Measurements from ENCODE around the gene TARS3.

The TARS3 gene

DNA sequence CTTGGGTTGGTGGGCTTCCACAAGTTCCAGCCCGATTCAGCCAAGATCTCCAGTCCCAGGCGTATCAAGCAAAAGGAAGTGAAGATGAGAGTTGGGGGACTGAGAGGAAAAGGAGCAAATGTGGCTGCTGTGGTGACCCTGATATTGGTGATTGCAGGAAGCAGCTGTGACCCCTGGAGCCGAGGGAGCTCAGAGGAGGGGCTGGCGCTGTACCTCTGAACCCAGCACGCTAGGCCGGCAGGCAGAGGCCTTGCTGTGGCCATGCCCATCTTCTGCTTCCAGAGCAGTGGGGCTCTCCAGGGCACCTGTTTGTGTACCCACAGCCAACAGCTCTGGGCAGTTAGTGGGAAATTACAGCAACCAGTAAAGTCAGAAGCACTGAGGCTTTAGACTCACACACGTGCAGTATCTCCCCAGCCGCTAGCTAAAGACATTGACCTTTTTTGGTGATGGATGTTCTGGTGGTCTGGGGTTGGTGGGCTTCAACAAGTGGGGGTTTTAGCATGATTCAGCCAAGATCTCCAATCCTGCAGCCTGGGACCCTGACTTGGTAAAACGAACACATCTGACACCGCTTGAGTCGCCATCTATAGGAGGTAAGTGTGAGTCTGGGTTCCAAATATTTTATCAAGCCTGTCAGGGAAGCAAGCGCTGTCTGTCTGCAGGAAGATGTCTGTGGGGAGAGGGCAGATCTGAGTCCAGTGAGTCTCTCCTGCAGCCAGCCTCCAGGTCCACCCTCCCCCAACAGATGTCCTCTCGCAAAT lies 105.2 kb downstream of the TARS3 start:
- H3K9me3 ChIP-seq (replicated peaks in 1 of 2; ENCODE audit: control insufficient read depth in 2 of 2, insufficient read depth in 1 of 2, low read depth in 1 of 2, low read length in 2 of 2) = peaks cover 2 to 12% of the 10 kb centered on the region in 2 donors
- DNase-seq (ENCODE audit: low spot score) = no peak
- peaks cover 13 to 24% of the 10 kb centered on the region in 2 donors for H3K4me1 ChIP-seq (ENCODE audit: control insufficient read depth in 2 of 2, insufficient read depth in 1 of 2, low read depth in 1 of 2, low read length in 2 of 2)
- H2BK12ac ChIP-seq (ENCODE audit: low read length) = peak overlapping the region; percentile 79
- no peak overlapping the region for H3K27ac ChIP-seq (replicated peaks; ENCODE audit: low read length)
- peak overlapping the region; percentile 65 for H3K18ac ChIP-seq (ENCODE audit: low read length)
- no peak overlapping the region for H3K4me3 ChIP-seq (ENCODE audit: low read length in 2 of 2)
- peak overlapping the region; percentile 46 for H3K23ac ChIP-seq (ENCODE audit: low read depth, low read length, poor library complexity)
- no peak overlapping the region for H2BK120ac ChIP-seq (ENCODE audit: low read depth, low read length)
- H3K9ac ChIP-seq (ENCODE audit: low read depth, low read length, poor library complexity) = no peak overlapping the region
- no CpG with 5 or more reads among the region's 13 CpGs for WGBS, 2 donors (ENCODE audit: extremely low coverage in 2 of 2, insufficient read length in 2 of 2, insufficient replicate concordance in 1 of 2)
- H4K8ac ChIP-seq (ENCODE audit: low read depth, low read length) = no peak overlapping the region
- H2BK5ac ChIP-seq (ENCODE audit: low read length) = no peak overlapping the region
- H3K27me3 ChIP-seq (ENCODE audit: control insufficient read depth in 3 of 3, insufficient read depth in 3 of 3, low read depth in 1 of 3, low read length in 3 of 3) = no peaks in the 10 kb centered on the region
- H3K14ac ChIP-seq (ENCODE audit: low read length) = no peak overlapping the region
- H3K4me2 ChIP-seq (ENCODE audit: insufficient read depth, low read length, poor library complexity, severe bottlenecking) = no peak overlapping the region
- peaks cover 0 to 2% of the 10 kb centered on the region in 2 donors for H3K36me3 ChIP-seq (replicated peaks in 1 of 2; ENCODE audit: control insufficient read depth in 2 of 2, insufficient read depth in 2 of 2, low read length in 2 of 2)
- peak overlapping the region; percentile 36 for H2AFZ ChIP-seq (ENCODE audit: low read length)
- no peak overlapping the region for H4K91ac ChIP-seq (ENCODE audit: low read depth, low read length, poor library complexity)
- no peak overlapping the region for H3K4ac ChIP-seq (ENCODE audit: low read length)
- no peak overlapping the region for H2AK5ac ChIP-seq (ENCODE audit: low read depth, low read length)
- H2BK15ac ChIP-seq (ENCODE audit: low read length) = no peak overlapping the region
- no peaks in the 10 kb centered on the region for H3K79me1 ChIP-seq (ENCODE audit: low read depth, low read length)

DNA sequence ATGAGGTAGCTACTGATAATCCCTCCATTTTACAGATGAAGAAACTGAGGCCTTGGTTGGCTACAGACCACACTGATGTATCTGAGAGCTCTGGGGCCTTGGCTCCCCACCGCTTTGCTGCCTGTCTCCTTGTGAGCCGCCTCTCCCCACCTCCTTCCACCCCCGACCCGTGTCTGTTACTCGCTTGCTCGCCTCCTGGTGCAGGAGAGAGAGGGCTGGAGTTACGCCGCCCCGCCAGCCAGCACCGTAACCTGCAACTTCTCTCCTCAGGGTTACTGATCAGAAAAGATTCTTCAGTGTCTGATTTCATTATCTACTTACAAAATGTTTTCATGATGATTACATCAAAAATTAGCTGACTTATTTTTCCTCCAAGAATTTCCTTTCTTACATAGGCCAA lies 106.2 kb downstream of the TARS3 start:
- Histone ChIP-seq H3K9me3 (replicated peaks in 1 of 2; ENCODE audit: control insufficient read depth in 2 of 2, insufficient read depth in 1 of 2, low read depth in 1 of 2, low read length in 2 of 2) (peaks cover 0 to 5% of the 10 kb centered on the region in 2 donors), H3K79me1 (ENCODE audit: low read depth, low read length) (no peaks in the 10 kb centered on the region), H3K27me3 (ENCODE audit: control insufficient read depth in 3 of 3, insufficient read depth in 3 of 3, low read depth in 1 of 3, low read length in 3 of 3) (no peaks in the 10 kb centered on the region), H3K4me1 (ENCODE audit: control insufficient read depth in 2 of 2, insufficient read depth in 1 of 2, low read depth in 1 of 2, low read length in 2 of 2) (peaks cover 17 to 30% of the 10 kb centered on the region in 2 donors), H4K91ac (ENCODE audit: low read depth, low read length, poor library complexity) (no peak overlapping the region), H2BK15ac (ENCODE audit: low read length) (no peak overlapping the region), H3K14ac (ENCODE audit: low read length) (no peak overlapping the region), H2AK5ac (ENCODE audit: low read depth, low read length) (no peak overlapping the region), H3K4ac (ENCODE audit: low read length) (no peak overlapping the region), H2AFZ (ENCODE audit: low read length) (peak overlapping the region; percentile 36), H3K4me3 (ENCODE audit: low read length in 2 of 2) (no peak overlapping the region), H2BK12ac (ENCODE audit: low read length) (no peak overlapping the region), H3K27ac (replicated peaks; ENCODE audit: low read length) (no peak overlapping the region), H3K23ac (ENCODE audit: low read depth, low read length, poor library complexity) (no peak overlapping the region), H2BK5ac (ENCODE audit: low read length) (no peak overlapping the region), H3K4me2 (ENCODE audit: insufficient read depth, low read length, poor library complexity, severe bottlenecking) (no peak overlapping the region), H4K8ac (ENCODE audit: low read depth, low read length) (no peak overlapping the region), H3K9ac (ENCODE audit: low read depth, low read length, poor library complexity) (no peak overlapping the region), H3K18ac (ENCODE audit: low read length) (no peak overlapping the region), H2BK120ac (ENCODE audit: low read depth, low read length) (no peak overlapping the region), H3K36me3 (replicated peaks in 1 of 2; ENCODE audit: control insufficient read depth in 2 of 2, insufficient read depth in 2 of 2, low read length in 2 of 2) (no peaks in the 10 kb centered on the region)
- no CpG with 5 or more reads among the region's 10 CpGs for WGBS, 2 donors (ENCODE audit: extremely low coverage in 2 of 2, insufficient read length in 2 of 2, insufficient replicate concordance in 1 of 2)
- DNase-seq (ENCODE audit: low spot score) = no peak

DNA sequence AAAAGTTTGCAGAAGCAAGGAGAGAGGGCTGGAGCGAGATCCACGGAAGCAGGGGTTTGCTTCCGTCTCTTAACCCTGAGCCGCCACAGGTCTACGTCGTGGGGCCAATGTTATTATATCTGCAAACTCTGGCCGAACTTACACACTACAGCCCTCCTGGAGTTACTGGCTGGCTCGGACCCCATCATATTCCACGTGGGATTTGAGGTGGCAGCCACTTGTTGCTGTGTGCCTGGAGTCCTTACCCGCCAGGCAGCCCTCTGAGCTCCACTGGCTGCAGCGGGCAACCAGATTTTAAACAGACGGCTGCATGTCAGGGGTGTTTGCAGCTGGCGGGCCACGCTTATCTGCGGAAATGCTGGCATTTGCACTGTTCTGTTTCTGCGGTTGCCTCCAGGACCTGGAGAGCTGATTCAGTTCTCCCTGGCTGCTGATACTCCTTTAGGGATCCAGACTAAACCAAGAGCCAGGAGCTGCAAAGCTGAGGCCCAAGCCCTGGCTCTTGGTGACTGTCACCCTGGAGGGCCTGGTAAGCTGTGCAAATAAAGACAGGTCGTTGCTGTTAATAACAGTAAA lies 106.8 kb downstream of the TARS3 start:
- no peak for DNase-seq (ENCODE audit: low spot score)
- peaks cover 17 to 30% of the 10 kb centered on the region in 2 donors for H3K4me1 ChIP-seq (ENCODE audit: control insufficient read depth in 2 of 2, insufficient read depth in 1 of 2, low read depth in 1 of 2, low read length in 2 of 2)

More for the DNA sequence above, 106.8 kb downstream of the TARS3 start:
- no CpG with 5 or more reads among the region's 17 CpGs for WGBS, 2 donors (ENCODE audit: extremely low coverage in 2 of 2, insufficient read length in 2 of 2, insufficient replicate concordance in 1 of 2)
- Histone ChIP-seq H3K27ac (replicated peaks; ENCODE audit: low read length) (no peak overlapping the region), H3K4me2 (ENCODE audit: insufficient read depth, low read length, poor library complexity, severe bottlenecking) (no peak overlapping the region), H3K23ac (ENCODE audit: low read depth, low read length, poor library complexity) (no peak overlapping the region), H3K27me3 (ENCODE audit: control insufficient read depth in 3 of 3, insufficient read depth in 3 of 3, low read depth in 1 of 3, low read length in 3 of 3) (no peaks in the 10 kb centered on the region), H3K18ac (ENCODE audit: low read length) (no peak overlapping the region), H3K4ac (ENCODE audit: low read length) (no peak overlapping the region), H3K9me3 (replicated peaks in 1 of 2; ENCODE audit: control insufficient read depth in 2 of 2, insufficient read depth in 1 of 2, low read depth in 1 of 2, low read length in 2 of 2) (peaks cover 0 to under 1% of the 10 kb centered on the region in 2 donors), H2BK12ac (ENCODE audit: low read length) (no peak overlapping the region), H3K9ac (ENCODE audit: low read depth, low read length, poor library complexity) (no peak overlapping the region), H3K36me3 (replicated peaks in 1 of 2; ENCODE audit: control insufficient read depth in 2 of 2, insufficient read depth in 2 of 2, low read length in 2 of 2) (no peaks in the 10 kb centered on the region), H2BK5ac (ENCODE audit: low read length) (no peak overlapping the region), H3K79me1 (ENCODE audit: low read depth, low read length) (no peaks in the 10 kb centered on the region), H3K4me3 (ENCODE audit: low read length in 2 of 2) (no peak overlapping the region), H2BK15ac (ENCODE audit: low read length) (no peak overlapping the region), H2AK5ac (ENCODE audit: low read depth, low read length) (no peak overlapping the region), H4K91ac (ENCODE audit: low read depth, low read length, poor library complexity) (no peak overlapping the region), H3K14ac (ENCODE audit: low read length) (no peak overlapping the region), H4K8ac (ENCODE audit: low read depth, low read length) (no peak overlapping the region), H2BK120ac (ENCODE audit: low read depth, low read length) (no peak overlapping the region), H2AFZ (ENCODE audit: low read length) (no peak overlapping the region)
